Measurements from ENCODE around the gene UBE2J2.

Gene UBE2J2

DNA sequence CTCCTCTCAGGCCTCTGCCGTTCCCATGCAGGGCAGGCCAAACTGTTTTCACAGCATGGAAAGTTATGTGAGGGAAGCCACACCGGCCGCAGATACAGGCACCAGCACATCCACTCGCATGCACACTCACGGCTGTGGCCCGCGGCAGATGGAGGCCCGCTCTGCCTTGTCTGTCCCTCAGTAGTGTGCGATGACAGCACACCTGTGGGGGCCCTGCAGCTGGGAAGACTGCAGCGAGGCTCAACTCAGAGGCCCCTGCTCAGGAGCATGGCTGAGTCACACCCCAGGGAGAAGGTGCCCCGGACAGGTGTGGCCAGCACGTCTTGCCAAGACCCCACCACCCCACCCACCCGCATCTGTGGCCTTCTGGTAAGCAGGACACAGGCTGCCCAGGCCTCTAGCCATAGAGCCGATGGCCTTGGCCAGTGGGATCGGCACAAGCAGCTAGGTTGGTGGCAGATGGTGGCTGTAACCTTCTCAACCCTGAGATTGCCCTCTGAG lies 1.3 kb upstream of the UBE2J2 start:
- H3K27ac ChIP-seq (ENCODE audit: low read length), result no peak overlapping the region
- peaks cover 10% of the 10 kb centered on the region for H3K36me3 ChIP-seq (replicated peaks; ENCODE audit: low read depth, low read length)
- H3K4me1 ChIP-seq (ENCODE audit: low read length), result peaks cover 19% of the 10 kb centered on the region
- TF ChIP-seq EZH2phosphoT487 (IDR thresholded peaks at IDR 0.05; ENCODE audit: low read depth), result no peak
- TF ChIP-seq, protein P1, sequence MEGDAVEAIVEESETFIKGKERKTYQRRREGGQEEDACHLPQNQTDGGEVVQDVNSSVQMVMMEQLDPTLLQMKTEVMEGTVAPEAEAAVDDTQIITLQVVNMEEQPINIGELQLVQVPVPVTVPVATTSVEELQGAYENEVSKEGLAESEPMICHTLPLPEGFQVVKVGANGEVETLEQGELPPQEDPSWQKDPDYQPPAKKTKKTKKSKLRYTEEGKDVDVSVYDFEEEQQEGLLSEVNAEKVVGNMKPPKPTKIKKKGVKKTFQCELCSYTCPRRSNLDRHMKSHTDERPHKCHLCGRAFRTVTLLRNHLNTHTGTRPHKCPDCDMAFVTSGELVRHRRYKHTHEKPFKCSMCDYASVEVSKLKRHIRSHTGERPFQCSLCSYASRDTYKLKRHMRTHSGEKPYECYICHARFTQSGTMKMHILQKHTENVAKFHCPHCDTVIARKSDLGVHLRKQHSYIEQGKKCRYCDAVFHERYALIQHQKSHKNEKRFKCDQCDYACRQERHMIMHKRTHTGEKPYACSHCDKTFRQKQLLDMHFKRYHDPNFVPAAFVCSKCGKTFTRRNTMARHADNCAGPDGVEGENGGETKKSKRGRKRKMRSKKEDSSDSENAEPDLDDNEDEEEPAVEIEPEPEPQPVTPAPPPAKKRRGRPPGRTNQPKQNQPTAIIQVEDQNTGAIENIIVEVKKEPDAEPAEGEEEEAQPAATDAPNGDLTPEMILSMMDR (IDR thresholded peaks at IDR 0.05; ENCODE audit: low read depth, low read length), result no peak
- H4K20me1 ChIP-seq (ENCODE audit: insufficient read depth, low read length), result peaks cover 27% of the 10 kb centered on the region
- peak overlapping the region; percentile 86; the same call in 1 of the 2 replicates for H3K4me3 ChIP-seq (ENCODE audit: low read length)
- no peaks in the 10 kb centered on the region for H3K9me3 ChIP-seq (ENCODE audit: insufficient read depth, low read length)
- H3K27me3 ChIP-seq (ENCODE audit: low read depth, low read length), result no peaks in the 10 kb centered on the region
- H3K9ac ChIP-seq (ENCODE audit: low read length), result no peak overlapping the region
- peaks cover 37% of the 10 kb centered on the region for H3K79me2 ChIP-seq (ENCODE audit: low read length)
- peak overlapping the region; percentile 92 for H3K4me2 ChIP-seq (ENCODE audit: low read length)
- no peak overlapping the region for H2AFZ ChIP-seq (ENCODE audit: low read depth, low read length)

- Histone ChIP-seq H3K79me2 (ENCODE audit: low read length) (peaks cover 42% of the 10 kb centered on the region), H3K4me3 (ENCODE audit: low read length) (peak overlapping the region; percentile 86), H3K9ac (ENCODE audit: low read length) (peak overlapping the region; percentile 83), H4K20me1 (ENCODE audit: insufficient read depth, low read length) (peaks cover 30% of the 10 kb centered on the region), H3K27me3 (ENCODE audit: low read depth, low read length) (no peaks in the 10 kb centered on the region), H3K4me1 (ENCODE audit: low read length) (peaks cover 19% of the 10 kb centered on the region), H2AFZ (ENCODE audit: low read depth, low read length) (peak overlapping the region; percentile 62; the same call in 1 of the 2 replicates), H3K36me3 (replicated peaks; ENCODE audit: low read depth, low read length) (peaks cover 10% of the 10 kb centered on the region), H3K9me3 (ENCODE audit: insufficient read depth, low read length) (no peaks in the 10 kb centered on the region), H3K27ac (ENCODE audit: low read length) (peak overlapping the region; percentile 25; the same call in 1 of the 2 replicates), H3K4me2 (ENCODE audit: low read length) (peak overlapping the region; percentile 92)
- TF ChIP-seq EZH2phosphoT487 (IDR thresholded peaks at IDR 0.05; ENCODE audit: low read depth), result no peak
- TF ChIP-seq, protein P1 (IDR thresholded peaks at IDR 0.05; ENCODE audit: low read depth, low read length), result no peak
These were observed 761 bp upstream of the UBE2J2 start for GRCh38 chr1:1274299-1274930.

- peaks cover 13% of the 10 kb centered on the region for H3K36me3 ChIP-seq (replicated peaks; ENCODE audit: low read depth, low read length)
- TF ChIP-seq, protein P1 (IDR thresholded peaks at IDR 0.05; ENCODE audit: low read depth, low read length), result no peak
- TF ChIP-seq EZH2phosphoT487 (IDR thresholded peaks at IDR 0.05; ENCODE audit: low read depth), result no peak
- peak overlapping the region; percentile 17; the same call in 1 of the 2 replicates for H3K27ac ChIP-seq (ENCODE audit: low read length)
- H2AFZ ChIP-seq (ENCODE audit: low read depth, low read length), result no peak overlapping the region
- H3K4me2 ChIP-seq (ENCODE audit: low read length), result peak overlapping the region; percentile 98
- peaks cover 19% of the 10 kb centered on the region for H3K4me1 ChIP-seq (ENCODE audit: low read length)
- H3K27me3 ChIP-seq (ENCODE audit: low read depth, low read length), result no peaks in the 10 kb centered on the region
- peak overlapping the region; percentile 85 for H3K9ac ChIP-seq (ENCODE audit: low read length)
- H3K4me3 ChIP-seq (ENCODE audit: low read length), result peak overlapping the region; percentile 98
- peaks cover 55% of the 10 kb centered on the region for H3K79me2 ChIP-seq (ENCODE audit: low read length)
- no peaks in the 10 kb centered on the region for H3K9me3 ChIP-seq (ENCODE audit: insufficient read depth, low read length)
- peaks cover 33% of the 10 kb centered on the region for H4K20me1 ChIP-seq (ENCODE audit: insufficient read depth, low read length)
These were observed 494 bp downstream of the UBE2J2 start for GRCh38 chr1:1273209-1273511.

GRCh38 chr1:1272341-1273208 lies 1.1 kb downstream of the UBE2J2 start:
- Histone ChIP-seq H3K4me3 (ENCODE audit: low read length) (peak overlapping the region; percentile 98), H3K4me1 (ENCODE audit: low read length) (peaks cover 19% of the 10 kb centered on the region), H3K27ac (ENCODE audit: low read length) (peak overlapping the region; percentile 17; the same call in 1 of the 2 replicates), H3K9me3 (ENCODE audit: insufficient read depth, low read length) (no peaks in the 10 kb centered on the region), H2AFZ (ENCODE audit: low read depth, low read length) (no peak overlapping the region), H3K79me2 (ENCODE audit: low read length) (peaks cover 61% of the 10 kb centered on the region), H3K36me3 (replicated peaks; ENCODE audit: low read depth, low read length) (peaks cover 15% of the 10 kb centered on the region), H4K20me1 (ENCODE audit: insufficient read depth, low read length) (peaks cover 33% of the 10 kb centered on the region), H3K4me2 (ENCODE audit: low read length) (peak overlapping the region; percentile 98), H3K9ac (ENCODE audit: low read length) (peak overlapping the region; percentile 85), H3K27me3 (ENCODE audit: low read depth, low read length) (no peaks in the 10 kb centered on the region)
- TF ChIP-seq, protein P1 (IDR thresholded peaks at IDR 0.05; ENCODE audit: low read depth, low read length), result no peak
- TF ChIP-seq EZH2phosphoT487 (IDR thresholded peaks at IDR 0.05; ENCODE audit: low read depth), result no peak

All from OCI-LY3 (cell line).